DND-41 (cell line): ENCODE data around the gene PYGM.

Source experiments
- CTCF ChIP-seq: IDR thresholded peaks from 2 replicates; pipeline ENCODE4 v1.5.1; 2012; ENCODE audit warnings: borderline replicate concordance, low read length, moderate library complexity, mild to moderate bottlenecking; ENCODE audit not compliant: poor library complexity, severe bottlenecking; ENCODE audit errors: extremely low read depth
- EZH2 ChIP-seq: IDR thresholded peaks from 3 replicates; pipeline ENCODE4 v1.6.1; 2012; ENCODE audit warnings: borderline replicate concordance, low read depth, mild to moderate bottlenecking, moderate library complexity, low read length, inconsistent platforms; ENCODE audit not compliant: severe bottlenecking

DNA sequence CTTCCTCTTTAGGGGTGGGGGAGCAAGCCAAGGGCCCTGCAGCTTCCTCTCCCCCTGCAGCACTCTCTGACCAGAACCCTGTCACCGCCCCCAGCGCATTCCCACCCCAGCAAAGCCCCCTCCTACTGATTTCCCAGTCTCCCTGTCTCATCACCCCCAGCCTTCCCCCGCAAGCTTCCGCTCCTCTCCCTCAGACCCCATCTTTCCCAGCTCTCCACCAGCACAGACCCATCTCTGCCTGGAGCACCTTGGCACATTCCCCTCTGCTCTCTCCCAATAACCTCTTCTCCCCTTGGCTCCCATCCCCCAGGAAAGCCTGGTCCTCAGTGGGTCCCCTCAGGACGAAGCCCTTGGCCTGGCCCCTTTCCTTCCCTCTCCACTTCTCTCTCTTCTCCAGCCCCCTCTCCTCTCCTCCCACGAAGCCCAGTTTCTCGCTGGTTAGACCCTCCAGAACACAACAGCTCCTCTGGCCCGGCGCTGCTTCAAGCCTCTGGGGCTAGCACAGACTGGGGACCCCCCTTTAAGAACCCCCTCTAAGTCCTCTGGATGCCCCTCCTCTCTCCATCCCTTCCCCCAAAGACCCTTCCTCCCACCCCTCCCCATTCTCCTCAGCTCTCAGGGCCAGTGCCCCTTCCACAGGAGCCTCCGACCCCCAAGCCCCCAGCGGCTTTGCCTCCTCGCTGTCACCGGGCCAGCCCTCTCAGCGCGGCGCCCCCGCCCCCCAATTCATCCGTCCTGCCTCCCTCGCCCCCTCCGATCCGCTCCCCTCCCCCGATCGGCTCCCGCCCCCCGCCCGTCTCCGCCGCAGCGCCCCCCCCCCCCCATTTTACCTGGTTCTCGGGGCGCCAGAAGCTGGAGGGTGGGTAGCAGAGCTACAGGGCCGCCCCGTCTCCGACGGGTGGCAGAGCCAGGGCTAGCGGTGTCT is 37.4 kb downstream of the PYGM start:
- no peak for TF ChIP-seq CTCF
- no peak for TF ChIP-seq EZH2
